Amniotic epithelial cell (primary cell): ENCODE data around the gene ADGRE1.
"Not testable (repeated sequence)": the region's sequence is repeated elsewhere in the genome, so short reads cannot be mapped to it uniquely, and the experiment has no call there.

ENCODE experiments used
- DNase-seq: peaks from one replicate; pipeline ENCODE4 v3.0.0-alpha.2; 2010; ENCODE audit warnings: low read depth

Gene ADGRE1, protein sequence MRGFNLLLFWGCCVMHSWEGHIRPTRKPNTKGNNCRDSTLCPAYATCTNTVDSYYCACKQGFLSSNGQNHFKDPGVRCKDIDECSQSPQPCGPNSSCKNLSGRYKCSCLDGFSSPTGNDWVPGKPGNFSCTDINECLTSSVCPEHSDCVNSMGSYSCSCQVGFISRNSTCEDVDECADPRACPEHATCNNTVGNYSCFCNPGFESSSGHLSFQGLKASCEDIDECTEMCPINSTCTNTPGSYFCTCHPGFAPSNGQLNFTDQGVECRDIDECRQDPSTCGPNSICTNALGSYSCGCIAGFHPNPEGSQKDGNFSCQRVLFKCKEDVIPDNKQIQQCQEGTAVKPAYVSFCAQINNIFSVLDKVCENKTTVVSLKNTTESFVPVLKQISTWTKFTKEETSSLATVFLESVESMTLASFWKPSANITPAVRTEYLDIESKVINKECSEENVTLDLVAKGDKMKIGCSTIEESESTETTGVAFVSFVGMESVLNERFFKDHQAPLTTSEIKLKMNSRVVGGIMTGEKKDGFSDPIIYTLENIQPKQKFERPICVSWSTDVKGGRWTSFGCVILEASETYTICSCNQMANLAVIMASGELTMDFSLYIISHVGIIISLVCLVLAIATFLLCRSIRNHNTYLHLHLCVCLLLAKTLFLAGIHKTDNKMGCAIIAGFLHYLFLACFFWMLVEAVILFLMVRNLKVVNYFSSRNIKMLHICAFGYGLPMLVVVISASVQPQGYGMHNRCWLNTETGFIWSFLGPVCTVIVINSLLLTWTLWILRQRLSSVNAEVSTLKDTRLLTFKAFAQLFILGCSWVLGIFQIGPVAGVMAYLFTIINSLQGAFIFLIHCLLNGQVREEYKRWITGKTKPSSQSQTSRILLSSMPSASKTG

DNA sequence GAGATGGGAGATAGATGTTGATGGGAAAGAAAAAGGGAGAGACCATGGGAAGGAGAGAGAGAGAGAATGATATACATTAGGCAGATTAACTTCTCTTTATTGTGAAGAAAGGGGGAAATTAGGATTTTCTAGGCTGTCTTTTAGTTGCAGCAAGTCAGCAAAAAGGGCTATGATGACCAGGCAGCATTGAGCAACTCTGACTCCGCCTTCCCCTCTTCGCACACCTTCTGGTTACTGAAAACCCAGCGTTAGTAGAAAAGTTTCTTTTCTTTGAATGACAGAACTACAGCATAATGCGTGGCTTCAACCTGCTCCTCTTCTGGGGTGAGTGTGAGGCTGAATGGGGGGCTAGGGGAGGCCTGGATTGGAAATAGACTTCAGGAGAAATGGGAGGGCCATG lies at the start of gene ADGRE1:
ADGRE1 (plus strand) TSS at position 264 of the 400 bp plus-strand sequence; CDS start at position 294, 30 bp downstream.
- DNase-seq = no peak

DNA sequence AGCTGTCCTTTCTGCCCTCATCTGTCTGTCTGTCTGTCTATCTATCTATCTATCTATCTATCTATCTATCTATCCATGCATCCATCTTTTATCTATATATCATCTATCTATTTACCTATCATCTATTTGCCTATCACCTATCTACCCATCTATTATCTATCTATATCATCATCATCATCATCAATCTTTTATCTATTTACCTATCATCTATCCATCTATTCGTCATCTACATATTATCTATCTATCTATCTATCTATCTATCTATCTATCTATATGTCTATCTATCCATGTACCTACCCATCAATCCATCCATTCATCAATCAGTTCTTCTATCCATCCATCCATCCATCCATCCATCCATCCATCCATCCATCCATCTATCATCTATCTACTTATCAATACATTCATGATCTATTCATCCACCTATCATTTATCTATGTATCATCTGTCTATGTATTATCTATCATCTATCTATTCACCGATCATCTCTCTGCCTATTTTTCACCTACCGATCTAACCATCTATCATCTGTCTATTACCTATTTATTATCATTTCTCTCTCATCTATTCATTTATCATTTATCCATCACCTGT lies 49.2 kb upstream of the ADGRE1 start:
- DNase-seq = no peak

DNA sequence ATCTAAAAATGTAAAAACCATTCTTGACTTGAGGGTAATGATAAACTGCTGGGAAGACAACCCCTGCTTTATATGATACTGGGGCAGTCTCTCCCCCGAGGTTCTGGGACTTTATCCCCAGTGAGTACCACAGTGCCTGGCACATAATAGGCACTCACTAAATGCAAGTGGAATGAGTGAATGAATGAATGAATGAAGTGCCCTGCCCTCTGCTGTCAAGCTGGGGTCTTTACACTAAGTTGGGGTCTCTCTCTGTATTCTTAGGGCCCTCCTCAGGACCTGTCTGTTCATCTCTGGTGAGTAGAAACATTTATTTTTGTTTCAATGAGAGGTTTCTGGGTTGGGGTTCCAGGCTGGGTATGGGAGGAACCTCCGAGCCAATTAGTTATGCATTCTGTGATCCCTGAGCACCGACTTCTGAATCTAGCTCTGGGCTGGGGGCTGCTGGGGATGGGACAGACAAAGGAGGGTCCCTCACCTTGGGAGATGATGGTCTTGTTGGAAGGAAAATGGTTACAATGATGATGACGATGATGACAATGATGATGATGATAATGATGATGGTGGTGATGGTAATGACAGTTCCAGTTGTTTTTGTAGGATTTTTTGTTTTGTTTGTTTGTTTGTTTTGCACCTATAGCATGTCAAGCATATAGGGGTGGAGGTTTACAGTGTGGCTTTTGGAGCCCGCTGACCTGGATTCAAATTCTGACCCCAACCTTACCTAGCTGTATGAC lies 44.3 kb upstream of the ADGRE1 start:
- DNase-seq = no peak

DNA sequence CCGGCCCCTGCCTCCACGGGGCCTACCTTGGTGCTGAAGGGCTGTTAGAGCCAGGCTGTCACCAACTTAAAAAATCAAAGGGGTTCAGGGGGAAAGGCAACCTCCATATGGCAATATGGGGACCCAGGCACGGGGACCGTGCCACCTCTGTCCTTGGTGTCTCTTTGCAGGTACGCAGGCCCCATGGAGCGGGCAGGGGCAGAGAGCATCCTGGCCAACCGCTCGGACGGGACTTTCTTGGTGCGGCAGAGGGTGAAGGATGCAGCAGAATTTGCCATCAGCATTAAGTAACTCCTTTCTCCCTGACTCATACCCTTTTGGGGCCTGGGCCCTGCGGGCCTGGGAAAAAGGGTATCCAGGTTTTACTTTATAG lies 39.6 kb upstream of the ADGRE1 start:
- DNase-seq = no peak

DNA sequence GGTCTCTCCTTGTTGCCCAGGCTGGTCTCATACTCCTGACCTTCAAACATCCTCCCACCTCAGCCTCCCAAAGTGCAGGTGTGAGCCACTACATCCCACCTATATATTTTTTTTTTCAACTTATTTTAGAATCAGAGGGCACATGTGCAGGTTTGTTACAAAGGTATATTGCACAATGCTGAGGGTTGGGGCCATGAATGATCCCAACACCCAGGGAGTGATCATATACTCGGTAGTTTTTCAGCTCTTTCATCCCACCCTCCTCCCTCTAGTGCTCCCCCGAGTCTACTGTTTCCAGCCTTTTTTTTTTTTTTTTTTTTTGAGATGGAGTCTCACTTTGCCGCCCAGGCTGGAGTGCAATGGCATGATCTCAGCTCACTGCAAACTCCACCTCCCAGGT lies 38.4 kb upstream of the ADGRE1 start:
- DNase-seq = no peak

DNA sequence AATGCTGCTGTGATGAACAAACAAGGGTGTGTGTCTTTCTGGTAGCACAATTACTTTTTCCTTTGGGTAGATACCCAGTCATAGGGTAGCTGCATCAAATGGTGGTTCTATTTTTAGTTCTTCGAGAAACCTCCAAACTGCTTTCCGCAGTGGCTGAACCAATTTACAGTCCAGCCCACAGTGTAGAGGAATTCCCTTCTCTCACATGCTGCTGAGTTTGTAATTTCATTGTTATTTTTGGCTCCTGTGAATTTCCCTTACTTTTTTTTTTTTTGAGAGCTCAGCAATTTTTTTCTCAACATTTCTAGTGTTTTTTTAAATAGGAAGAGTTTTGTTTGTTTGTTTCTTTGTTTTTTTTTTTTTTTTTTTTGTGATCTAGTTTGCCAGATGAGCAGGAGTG lies 37.5 kb upstream of the ADGRE1 start:
- no peak for DNase-seq

DNA sequence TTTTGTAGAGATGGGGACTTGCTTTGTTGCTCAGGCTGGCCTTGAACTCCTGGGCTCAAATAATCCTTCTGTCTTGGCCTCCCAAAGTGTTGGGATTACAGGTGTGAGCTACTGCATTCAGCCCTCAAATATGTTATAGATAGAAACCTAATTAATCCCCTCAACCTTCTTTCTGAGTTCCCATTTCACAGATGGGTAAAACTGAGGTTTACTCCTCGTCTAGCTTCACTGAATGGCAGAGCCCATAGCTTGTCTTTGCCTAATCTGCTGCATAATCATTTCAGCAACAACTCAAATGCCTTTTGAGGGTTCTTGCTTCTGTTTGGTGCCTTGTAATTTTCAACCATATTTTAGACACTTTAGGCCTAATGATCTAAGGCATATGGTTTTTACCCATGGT lies 36.0 kb upstream of the ADGRE1 start:
- no peak for DNase-seq

DNA sequence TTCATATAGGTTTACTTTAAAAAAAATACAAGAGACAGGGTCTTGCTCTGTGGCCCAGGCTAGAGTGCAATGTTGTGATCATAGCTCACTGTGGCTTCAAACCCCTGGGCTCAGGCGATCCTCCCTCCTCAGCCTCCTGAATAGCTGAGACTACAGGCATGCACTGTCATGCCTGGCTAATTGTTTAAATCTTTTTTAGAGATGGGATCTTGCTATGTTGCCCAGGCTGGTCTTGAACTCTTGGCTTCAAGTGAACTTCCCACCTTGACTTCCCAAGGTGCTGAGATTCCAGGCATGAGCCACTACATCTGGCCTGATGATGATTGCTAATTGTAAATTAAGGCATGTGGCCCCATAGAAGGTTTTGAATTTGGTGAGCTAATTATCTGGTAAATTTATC lies 35.4 kb upstream of the ADGRE1 start:
- no peak for DNase-seq

DNA sequence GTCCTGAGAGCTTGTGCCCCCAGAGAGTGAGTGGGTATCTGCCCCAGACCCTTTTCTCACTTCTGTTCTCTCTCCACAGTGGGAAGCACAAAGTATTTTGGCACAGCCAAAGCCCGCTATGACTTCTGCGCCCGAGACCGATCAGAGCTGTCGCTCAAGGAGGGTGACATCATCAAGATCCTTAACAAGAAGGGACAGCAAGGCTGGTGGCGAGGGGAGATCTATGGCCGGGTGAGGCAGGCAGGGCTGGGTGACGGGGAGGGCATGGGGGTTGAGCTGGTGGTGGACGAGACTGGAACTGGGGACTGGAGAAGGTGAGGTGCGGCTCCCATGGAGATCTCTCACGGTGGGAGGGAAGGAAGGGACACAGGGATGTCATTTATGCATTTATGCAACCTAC lies 33.5 kb upstream of the ADGRE1 start:
- no peak for DNase-seq

DNA sequence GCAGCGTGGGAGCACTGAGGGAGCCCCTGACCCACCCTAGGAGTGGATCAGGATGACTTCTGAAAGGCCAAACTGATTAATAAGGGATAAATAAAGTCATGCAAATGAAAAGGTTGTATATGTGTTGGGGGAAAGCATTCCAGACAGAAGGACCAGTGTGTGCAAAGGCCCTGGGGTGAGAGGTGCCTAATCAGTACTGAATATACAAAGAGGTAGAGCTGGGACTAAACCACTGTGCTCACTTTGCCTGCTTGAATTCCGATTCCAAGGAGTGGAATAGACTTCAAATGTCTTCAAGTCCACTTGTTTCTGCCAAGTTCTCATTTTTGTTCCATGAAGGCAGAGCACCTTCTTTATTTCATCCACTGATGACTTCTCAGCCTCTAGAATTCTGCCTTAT lies 32.6 kb upstream of the ADGRE1 start:
- no peak for DNase-seq

DNA sequence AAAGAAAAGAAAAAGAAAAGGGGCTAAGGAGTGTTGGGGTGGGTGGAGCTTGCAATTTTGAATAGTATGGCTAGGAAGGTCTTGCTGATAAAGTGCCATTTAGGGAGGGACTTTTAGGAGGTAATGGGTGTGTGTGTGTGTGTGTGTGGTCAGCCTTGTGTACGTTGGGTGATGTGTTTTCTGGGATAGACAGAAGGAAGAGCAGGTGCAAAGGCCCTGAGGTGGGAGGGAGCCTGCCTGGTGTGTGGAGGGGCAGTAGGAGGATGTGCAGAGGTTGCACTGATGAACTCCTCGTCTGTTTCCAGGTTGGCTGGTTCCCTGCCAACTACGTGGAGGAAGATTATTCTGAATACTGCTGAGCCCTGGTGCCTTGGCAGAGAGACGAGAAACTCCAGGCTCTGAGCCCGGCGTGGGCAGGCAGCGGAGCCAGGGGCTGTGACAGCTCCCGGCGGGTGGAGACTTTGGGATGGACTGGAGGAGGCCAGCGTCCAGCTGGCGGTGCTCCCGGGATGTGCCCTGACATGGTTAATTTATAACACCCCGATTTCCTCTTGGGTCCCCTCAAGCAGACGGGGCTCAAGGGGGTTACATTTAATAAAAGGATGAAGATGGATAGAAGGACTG lies 30.5 kb upstream of the ADGRE1 start:
- DNase-seq = no peak

DNA sequence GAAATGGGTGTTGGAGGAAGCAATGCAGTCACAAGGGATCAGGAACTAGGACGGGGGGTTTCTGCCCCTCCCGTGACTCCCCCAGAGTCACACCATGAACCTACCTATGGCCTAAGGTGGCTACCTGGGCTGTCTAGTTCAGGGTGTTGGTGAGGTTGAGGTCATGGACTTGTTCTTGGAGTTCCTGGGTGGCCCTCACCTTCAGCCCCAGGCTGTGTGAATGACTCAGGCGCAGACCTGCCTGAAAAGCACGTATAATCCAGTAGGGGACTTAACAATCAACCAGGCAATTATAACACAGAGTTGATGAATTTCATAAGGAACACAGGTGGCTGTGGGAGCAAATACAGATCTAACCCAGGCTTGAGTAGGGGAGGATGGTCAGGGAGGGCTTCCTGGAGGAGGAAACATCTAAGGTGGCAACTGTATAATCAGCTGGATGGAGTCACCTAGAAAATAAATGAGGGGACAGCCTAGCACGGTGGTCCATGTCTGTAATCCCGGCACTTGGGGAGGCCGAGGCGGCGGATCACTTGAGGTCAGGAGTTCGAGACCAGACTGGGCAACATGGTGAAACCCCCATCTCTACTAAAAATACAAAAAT lies 25.6 kb upstream of the ADGRE1 start:
- no peak for DNase-seq

DNA sequence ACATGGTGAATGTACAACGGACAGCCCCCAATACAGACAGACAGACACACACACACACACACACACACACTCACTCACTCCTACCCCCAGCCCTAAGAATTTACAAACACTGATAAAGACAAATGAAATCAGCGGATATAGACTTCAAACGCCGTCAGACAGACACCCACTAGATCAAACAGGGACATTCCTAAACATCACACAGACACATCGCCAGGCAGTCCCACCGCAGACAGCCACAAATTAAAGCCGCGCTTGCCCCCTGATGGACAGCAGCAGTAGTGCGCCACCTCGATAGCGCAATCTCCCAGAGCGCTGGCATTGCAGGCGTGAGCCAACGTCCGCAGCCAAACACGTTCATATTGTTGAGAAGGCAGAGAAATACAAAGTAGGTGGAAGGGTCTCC lies 24.7 kb upstream of the ADGRE1 start:
- DNase-seq = peak; percentile 74

DNA sequence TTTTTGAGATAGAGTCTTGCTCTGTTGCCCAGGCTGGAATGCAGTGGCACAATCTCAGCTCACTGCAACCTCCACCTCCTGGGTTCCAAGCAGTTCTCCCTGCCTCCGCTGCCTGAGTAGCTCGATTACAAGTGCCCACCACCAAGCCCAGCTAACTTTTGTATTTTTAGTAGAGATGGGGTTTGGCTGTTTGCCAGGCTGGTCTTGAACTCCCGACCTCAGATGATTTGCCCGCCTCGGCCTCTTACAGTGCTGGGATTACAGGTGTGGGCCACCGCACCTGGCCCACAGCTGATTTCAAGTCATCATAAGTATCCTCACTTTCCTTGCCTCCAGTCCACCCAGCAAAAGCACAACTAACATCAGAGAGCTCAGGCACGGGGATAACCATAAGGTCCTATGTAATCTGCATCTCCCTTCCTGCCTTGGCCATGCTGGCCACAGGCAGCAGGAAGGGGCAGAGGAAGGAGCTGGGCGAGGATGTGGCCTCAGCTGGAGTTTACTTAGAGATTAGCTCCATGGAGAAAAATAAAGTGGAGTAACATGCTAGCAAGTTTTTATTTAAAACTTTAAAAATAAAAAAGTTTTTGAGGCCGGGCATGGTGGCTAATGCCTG lies 22.9 kb upstream of the ADGRE1 start:
- no peak for DNase-seq

DNA sequence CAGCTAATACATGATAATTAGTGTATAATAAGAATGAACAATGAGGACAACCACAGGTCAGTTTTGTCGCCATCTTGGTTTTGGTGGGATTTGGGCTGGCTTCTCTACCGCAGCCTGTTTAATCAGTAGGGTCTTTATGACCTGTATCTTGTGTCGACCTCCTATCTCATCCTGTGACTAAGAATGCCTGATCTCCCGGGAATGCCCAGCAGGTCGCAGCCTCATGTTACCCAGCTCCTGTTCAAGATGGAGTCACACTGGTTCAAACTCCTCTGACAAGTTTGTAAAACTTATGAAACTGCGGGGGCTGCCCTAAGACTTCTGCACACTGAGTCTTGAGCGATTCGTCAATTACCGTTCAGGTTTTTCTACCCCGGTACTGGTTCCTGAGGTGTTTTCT lies 21.5 kb upstream of the ADGRE1 start:
- no peak for DNase-seq

DNA sequence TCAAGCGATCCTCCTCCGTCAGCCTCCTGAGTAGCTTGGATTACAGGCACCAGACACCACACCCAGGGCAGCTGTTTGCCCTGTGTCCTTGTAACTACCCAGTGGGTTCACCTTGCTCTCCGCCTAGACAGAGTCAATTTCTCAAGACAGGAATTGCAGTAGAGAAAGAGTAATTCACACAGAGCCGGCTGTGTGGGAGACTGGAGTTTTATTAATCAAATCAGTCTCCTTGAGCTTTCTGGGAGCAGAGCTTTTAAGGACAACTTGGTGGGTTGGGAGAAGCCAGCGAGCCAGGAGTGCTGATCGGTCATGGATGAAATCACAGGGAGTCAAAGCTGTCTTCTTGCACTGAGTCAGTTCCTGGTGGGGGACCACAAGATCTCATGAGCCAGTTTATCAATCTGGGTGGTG lies 20.6 kb upstream of the ADGRE1 start:
- no peak for DNase-seq

DNA sequence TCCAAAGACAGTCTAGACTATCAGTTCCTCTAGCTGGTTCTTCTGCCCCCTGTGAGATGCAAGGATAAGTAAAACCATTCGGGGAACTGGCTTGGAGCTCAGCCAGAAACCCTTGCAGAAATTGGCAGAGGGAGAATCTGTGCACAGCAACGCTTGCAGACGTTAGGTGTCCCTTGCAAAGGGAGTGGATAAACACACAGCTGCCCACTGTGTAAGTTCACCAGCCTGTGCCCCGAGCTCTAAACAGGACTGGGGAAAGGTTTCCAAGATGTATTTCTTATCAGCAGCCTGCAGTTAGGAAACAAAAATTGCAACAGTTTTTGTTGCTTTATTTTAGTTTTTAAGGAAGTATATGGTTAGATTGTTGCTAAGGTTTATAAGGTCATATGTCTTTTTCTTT lies 19.0 kb upstream of the ADGRE1 start:
- no peak for DNase-seq

DNA sequence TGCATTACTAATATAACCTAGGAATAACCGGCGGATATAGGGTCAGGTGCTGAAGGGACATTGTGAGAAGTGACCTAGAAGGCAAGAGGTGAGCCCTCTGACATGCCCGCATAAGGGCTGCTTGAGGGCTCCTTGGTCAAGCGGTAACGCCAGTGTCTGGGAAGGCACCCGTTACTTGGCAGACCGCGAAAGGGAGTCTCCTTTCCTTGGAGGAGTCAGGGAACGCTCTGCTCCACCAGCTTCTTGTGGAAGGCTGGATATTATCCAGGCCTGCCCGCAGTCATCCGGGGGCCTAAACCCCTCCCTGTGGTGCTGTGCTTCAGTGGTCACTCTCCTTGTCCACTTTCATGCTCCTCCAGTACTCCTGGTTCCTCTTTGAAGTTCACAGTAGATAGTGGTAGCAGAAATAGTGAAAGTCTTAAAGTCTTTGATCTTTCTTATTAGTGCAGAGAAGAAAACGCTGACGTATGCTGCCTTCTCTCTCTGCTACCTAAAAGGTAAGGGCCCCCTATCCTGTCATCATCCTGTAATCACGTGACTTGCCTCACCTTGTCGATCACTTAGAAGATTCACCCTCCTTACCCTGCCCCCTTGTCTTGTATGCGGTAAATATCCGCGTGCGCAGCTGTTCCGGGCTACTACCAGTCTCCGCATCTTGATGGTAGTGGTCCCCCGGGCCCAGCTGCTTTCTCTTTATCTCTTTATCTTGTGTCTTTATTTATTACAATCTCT lies 18.1 kb upstream of the ADGRE1 start:
- not testable (repeated sequence) for DNase-seq

DNA sequence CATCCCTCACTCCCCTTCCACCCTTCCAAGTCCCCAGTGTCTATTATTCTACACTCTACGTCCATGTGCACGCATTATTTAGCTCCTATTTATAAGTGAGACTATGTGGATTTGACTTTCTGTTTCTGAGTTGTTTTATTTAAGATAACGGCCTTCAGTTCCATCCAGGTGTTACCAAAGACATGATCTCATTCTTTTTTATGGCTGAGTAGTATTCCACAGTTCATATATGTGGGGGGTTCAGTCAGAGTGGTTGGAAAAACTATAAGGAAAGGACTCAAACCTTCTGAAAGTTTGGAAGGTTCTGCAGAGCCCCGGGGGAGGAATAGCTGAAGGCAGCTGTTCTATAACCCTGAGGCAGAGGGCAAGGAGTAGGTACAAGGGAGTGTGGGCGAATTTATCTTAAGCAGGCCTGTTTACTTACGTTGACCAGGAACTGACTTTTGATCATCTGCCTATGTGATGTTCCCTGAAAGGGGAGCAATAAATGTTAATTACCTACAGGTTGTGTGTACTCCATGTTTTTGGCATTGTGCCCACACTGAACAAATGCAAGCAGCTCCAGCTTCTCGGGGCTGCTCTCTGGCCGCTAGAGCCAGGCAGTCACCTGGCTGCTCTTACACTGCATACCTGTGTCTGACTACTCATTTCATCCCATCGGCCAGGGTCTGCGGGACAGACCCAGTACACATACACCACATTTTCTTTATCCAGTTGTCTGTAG lies 13.5 kb upstream of the ADGRE1 start:
- no peak for DNase-seq

DNA sequence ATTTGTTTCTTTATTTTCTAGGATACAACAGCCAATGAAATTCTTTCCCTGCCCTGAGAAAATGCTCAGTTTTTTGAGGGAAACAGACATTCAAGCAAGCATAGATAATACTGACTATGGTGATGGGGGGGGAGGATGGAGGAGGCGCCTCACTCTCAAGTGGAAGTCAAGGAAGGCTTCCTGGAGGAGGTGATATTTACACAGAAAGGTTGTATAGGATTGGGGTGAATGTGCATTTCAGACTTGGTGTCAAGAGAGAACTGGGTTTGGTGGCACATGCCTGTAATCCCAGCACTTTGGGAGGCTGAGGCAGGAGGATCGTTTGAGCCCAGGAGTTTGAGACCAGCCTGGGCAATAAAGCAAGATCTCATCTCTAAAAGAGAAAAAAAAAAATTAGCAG lies 12.2 kb upstream of the ADGRE1 start:
- no peak for DNase-seq
